Activated CD8-positive, alpha-beta memory T cell treated with anti-CD3 and anti-CD28 coated beads, Interleukin-2, amount 10 ng/mL, durations not matched to agents 7 days and 5 days (primary cell): ENCODE results near the gene EYA3. TPM values are rescaled to one million over a fixed set of nuclear protein-coding genes. Genes with fewer than 3 reads are reported as not detected.

Experiments used
- ATAC-seq: fragments of 150-1000 bp; cut with Tn5 transposase; one replicate; pipeline ENCODE4 v1.10.0; 2021; ENCODE audit warnings: moderate library complexity
- CTCF ChIA-PET: fragments of 350-600 bp; sonication (Branson Sonifier 250); formaldehyde crosslinking; loops from one replicate; lab custom pipeline; 2021; ENCODE audit warnings: antibody characterized with exemption; lab: Charles Lee
- DNase-seq: peaks from one replicate; pipeline ENCODE4 v3.0.0-alpha.2; 2020
- H3K27ac Mint-ChIP-seq: one replicate; pipeline ENCODE4 v1.8.0; 2021; ENCODE audit warnings: mild to moderate bottlenecking, mixed read lengths
- H3K27me3 Mint-ChIP-seq: one replicate; pipeline ENCODE4 v1.8.0; 2021; ENCODE audit warnings: mixed read lengths
- H3K36me3 Mint-ChIP-seq: one replicate; pipeline ENCODE4 v1.8.0; 2021; ENCODE audit warnings: mild to moderate bottlenecking, mixed read lengths
- H3K4me1 Mint-ChIP-seq: one replicate; pipeline ENCODE4 v1.8.0; 2021; ENCODE audit warnings: mixed read lengths
- H3K4me3 Mint-ChIP-seq: one replicate; pipeline ENCODE4 v1.8.0; 2021; ENCODE audit warnings: mild to moderate bottlenecking, moderate library complexity, mixed read lengths
- H3K9me3 Mint-ChIP-seq: one replicate; pipeline ENCODE4 v1.8.0; 2022; ENCODE audit warnings: low read depth, mixed read lengths
- total RNA-seq, 2 experiments: library from RNA; stranded (reverse); gene quantifications; one replicate each; pipeline ENCODE4 v1.2.3, GENCODE V29; 2021

EYA3 gene
- total RNA-seq, 2 experiments from 2014 or later, result 33.2 to 33.4 TPM

DNA sequence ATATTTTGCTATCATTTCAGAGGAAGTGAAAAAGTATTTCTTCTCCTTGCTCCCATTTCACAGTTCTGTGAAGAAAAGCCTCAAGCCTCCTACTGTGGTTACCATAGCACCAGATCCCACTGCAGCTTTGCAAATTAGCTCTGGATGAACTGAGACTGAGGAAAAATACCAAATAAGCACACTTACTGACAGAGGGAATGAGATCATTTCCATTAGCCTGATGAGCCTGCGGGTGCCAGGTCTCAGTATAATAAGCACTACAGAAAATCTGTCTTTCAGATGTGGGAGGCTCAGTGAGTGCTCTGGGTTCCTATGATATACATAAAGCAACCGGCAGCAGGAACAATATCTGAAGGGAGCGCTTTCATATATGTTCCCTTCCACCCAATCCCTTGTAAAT is 107.3 kb downstream of the EYA3 start:
- CTCF ChIA-PET, result interaction anchor here (0.9 to 6.5 kb wide), 9 partner anchors 11 to 123 kb away, joined by 3 to 59 read pairs (median 9); partner anchors contain the start of gene XKR8
- no peaks in the 10 kb centered on the region for H3K27me3 Mint-ChIP-seq
- no peak overlapping the region for H3K27ac Mint-ChIP-seq
- H3K9me3 Mint-ChIP-seq, result no peaks in the 10 kb centered on the region
- ATAC-seq (no peak), DNase-seq (peak; percentile 21)
- peaks cover 8% of the 10 kb centered on the region for H3K36me3 Mint-ChIP-seq
- H3K4me1 Mint-ChIP-seq, result peaks cover 4% of the 10 kb centered on the region
- no peak overlapping the region for H3K4me3 Mint-ChIP-seq

GRCh38 chr1:27980216-27980845 is 108.1 kb downstream of the EYA3 start:
- Mint-ChIP-seq H3K4me3 (no peak overlapping the region), H3K27ac (no peak overlapping the region), H3K27me3 (no peaks in the 10 kb centered on the region), H3K9me3 (no peaks in the 10 kb centered on the region), H3K4me1 (peaks cover 4% of the 10 kb centered on the region), H3K36me3 (peaks cover 10% of the 10 kb centered on the region)
- ATAC-seq, result no peak
- DNase-seq, result no peak
- CTCF ChIA-PET, result interaction anchor here (0.5 to 6.5 kb wide), 21 partner anchors 8 to 255 kb away, joined by 3 to 59 read pairs (median 4); partner anchors contain the start of genes FAM76A, PTAFR, THEMIS2 and XKR8

DNA sequence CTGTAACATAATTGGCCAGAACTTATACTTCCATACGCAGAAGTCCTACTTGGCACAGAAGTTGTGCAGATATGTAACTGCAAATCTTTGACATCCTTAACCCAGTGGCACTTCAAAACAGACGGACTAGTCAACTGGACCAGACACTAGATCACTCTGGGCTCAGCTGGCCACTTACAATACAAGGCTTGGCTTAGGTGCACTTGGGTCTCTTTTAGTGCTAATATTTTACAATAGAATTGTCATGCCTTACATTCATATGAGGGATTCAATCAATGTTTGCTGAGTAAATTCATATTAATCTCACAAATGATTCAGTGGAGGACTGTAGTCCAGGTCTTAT is 108.6 kb downstream of the EYA3 start:
- peak; percentile 23 for DNase-seq
- peaks cover 10% of the 10 kb centered on the region for H3K36me3 Mint-ChIP-seq
- H3K27ac Mint-ChIP-seq, result no peak overlapping the region
- CTCF ChIA-PET, result interaction anchor here (0.5 to 6.5 kb wide), 21 partner anchors 9 to 254 kb away, joined by 3 to 59 read pairs (median 4); partner anchors contain the start of genes FAM76A, PTAFR, THEMIS2 and XKR8
- peaks cover 4% of the 10 kb centered on the region for H3K4me1 Mint-ChIP-seq
- H3K9me3 Mint-ChIP-seq, result no peaks in the 10 kb centered on the region
- no peak overlapping the region for H3K4me3 Mint-ChIP-seq
- no peak for ATAC-seq
- no peaks in the 10 kb centered on the region for H3K27me3 Mint-ChIP-seq

DNA sequence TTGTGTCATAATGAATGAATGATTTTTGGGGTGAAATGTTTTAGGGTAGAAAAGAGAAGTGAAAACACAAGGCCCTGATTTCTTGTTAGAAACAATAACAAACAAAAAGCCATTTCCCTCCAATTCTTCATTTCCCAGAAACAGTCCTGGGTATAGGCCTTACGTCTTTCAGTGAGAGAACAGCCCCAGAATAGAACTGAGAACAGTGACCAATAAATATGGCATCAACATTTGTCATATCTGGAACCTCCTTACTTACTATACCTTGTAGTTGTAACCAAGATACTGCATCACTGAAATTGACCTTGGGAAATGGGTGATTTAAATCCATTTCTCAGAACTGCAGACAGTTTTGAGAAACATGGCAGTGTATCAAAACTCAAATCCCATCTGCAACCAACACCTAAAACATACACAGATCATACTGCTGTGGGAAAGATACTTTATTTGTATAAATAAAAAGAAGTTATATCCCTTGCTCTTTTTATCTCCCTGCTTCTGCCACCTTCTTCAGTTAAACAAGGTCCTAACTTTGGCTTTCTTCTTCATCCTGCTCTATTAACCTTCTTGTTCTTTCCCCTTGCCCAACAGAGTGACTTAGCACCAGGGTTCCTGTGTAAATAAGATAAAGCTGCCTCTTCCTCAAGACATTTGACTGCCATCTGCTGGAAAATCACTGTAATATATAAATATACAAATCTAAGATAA is 109.1 kb downstream of the EYA3 start:
- ATAC-seq (peak; percentile 73), DNase-seq (no peak)
- Mint-ChIP-seq H3K9me3 (no peaks in the 10 kb centered on the region), H3K4me1 (peaks cover 4% of the 10 kb centered on the region), H3K4me3 (no peak overlapping the region), H3K27ac (no peak overlapping the region), H3K36me3 (peaks cover 10% of the 10 kb centered on the region), H3K27me3 (no peaks in the 10 kb centered on the region)
- CTCF ChIA-PET, result interaction anchor here (1.0 to 6.5 kb wide), 19 partner anchors 9 to 254 kb away, joined by 3 to 59 read pairs (median 4); partner anchors contain the start of genes FAM76A, THEMIS2 and XKR8

DNA sequence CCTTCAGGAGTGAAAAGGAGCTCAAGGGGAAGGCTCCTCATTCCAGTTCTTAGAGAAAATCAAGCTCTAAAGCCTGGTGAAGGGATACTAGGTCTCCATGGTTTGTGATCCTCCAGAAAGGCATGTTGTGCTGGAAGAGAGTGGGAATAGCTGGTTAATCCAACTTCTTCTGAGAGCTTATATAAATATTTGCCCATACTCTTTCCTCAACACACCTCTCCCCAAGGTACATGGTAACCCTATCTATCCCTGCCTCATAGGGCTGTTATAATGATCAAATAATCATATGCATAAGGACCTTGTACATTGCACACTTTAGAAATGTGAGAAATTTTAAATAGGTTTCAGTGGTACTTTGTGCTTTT is 114.0 kb downstream of the EYA3 start:
- Mint-ChIP-seq H3K27ac (no peak overlapping the region), H3K4me3 (no peak overlapping the region), H3K36me3 (peaks cover 10% of the 10 kb centered on the region), H3K27me3 (no peaks in the 10 kb centered on the region), H3K9me3 (no peaks in the 10 kb centered on the region), H3K4me1 (peaks cover 5% of the 10 kb centered on the region)
- CTCF ChIA-PET, result interaction anchor here (1.3 to 2.5 kb wide), 2 partner anchors 15 to 116 kb away, joined by 3 to 9 read pairs; partner anchors contain the start of gene XKR8
- DNase-seq (no peak), ATAC-seq (no peak)

DNA sequence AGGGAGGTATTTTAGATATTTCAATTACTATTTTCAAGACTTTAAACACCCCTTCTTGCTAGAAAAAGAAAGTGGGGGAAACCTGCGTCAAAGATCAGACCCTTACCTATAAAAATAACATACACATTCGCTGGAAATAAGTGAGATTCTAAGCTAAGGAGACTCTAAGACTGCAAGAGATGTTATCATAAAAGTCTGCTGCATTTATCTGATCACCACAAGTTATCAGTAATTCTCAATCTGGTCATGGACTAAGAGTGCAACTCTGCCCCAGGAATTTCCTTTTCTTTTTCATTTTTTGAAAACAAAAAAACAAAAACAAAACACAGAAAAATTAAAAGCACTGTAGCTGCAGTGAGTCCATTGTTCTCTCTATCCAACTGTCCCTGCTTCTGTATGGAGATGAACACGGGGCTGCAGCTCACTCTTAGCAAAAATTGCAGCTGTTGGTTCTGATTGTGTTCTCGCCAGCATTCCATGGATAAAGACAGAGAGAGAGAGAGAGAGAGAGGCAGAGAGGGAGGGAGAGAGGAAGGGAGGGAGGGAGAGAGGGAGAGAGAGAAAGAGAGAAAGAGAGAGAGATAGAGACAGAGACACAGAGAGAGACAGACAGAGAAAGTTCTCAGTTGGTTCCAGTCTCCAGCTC is 114.5 kb downstream of the EYA3 start:
- DNase-seq, result no peak
- H3K36me3 Mint-ChIP-seq, result peaks cover 10% of the 10 kb centered on the region
- H3K9me3 Mint-ChIP-seq, result no peaks in the 10 kb centered on the region
- CTCF ChIA-PET, result interaction anchor here (1.3 to 2.5 kb wide), 2 partner anchors 15 to 116 kb away, joined by 3 to 9 read pairs; partner anchors contain the start of gene XKR8
- H3K4me1 Mint-ChIP-seq, result peaks cover 7% of the 10 kb centered on the region
- H3K27me3 Mint-ChIP-seq, result no peaks in the 10 kb centered on the region
- H3K4me3 Mint-ChIP-seq, result no peak overlapping the region
- H3K27ac Mint-ChIP-seq, result peak overlapping the region; percentile 1
- ATAC-seq, result no peak

- ATAC-seq, result no peak
Measured at GRCh38 chr1:27972141-27972540, 116.3 kb downstream of the EYA3 start.

DNA sequence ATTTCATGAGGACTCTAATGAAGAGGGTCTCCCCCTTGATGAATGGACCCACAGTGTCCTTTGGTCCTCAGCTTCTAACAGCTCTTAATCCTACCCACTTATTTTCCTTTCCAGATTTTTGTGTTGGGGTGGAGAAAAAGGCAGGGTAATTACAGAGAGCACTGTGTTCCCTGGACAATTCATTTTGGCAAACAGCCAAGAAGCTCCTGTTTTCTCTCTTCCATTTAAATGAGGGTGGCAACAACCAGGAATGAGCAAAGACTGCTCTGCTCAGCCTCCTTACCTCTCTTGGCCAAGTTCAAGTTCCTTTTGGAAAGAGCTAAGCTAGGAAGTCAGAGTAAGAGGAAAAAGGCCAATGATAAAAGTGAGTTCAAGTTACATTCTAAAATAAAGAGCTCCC is 116.7 kb downstream of the EYA3 start:
- H3K27me3 Mint-ChIP-seq, result no peaks in the 10 kb centered on the region
- peaks cover 13% of the 10 kb centered on the region for H3K36me3 Mint-ChIP-seq
- H3K4me3 Mint-ChIP-seq, result no peak overlapping the region
- H3K9me3 Mint-ChIP-seq, result no peaks in the 10 kb centered on the region
- ATAC-seq, result no peak
- no peak overlapping the region for H3K27ac Mint-ChIP-seq
- DNase-seq, result no peak
- CTCF ChIA-PET, result interaction anchor here (0.6 to 2.2 kb wide), 4 partner anchors 13 to 817 kb away, joined by 3 to 6 read pairs (median 4); partner anchors contain the start of gene SLC9A1
- H3K4me1 Mint-ChIP-seq, result peaks cover 14% of the 10 kb centered on the region

More at GRCh38 chr1:27972141-27972540, 116.3 kb downstream of the EYA3 start:
- no peaks in the 10 kb centered on the region for H3K9me3 Mint-ChIP-seq
- no peaks in the 10 kb centered on the region for H3K27me3 Mint-ChIP-seq
- no peak for DNase-seq
- CTCF ChIA-PET, result interaction anchor here (0.6 to 2.2 kb wide), 4 partner anchors 13 to 817 kb away, joined by 3 to 6 read pairs (median 4); partner anchors contain the start of gene SLC9A1
- peaks cover 14% of the 10 kb centered on the region for H3K4me1 Mint-ChIP-seq
- H3K4me3 Mint-ChIP-seq, result no peak overlapping the region
- H3K36me3 Mint-ChIP-seq, result peaks cover 15% of the 10 kb centered on the region
- H3K27ac Mint-ChIP-seq, result no peak overlapping the region

- H3K4me1 Mint-ChIP-seq, result peaks cover 14% of the 10 kb centered on the region
- no peaks in the 10 kb centered on the region for H3K9me3 Mint-ChIP-seq
- no peaks in the 10 kb centered on the region for H3K27me3 Mint-ChIP-seq
- H3K4me3 Mint-ChIP-seq, result no peak overlapping the region
- H3K36me3 Mint-ChIP-seq, result peaks cover 13% of the 10 kb centered on the region
- H3K27ac Mint-ChIP-seq, result no peak overlapping the region
- CTCF ChIA-PET, result interaction anchor here (0.6 to 2.2 kb wide), 2 partner anchors 37 to 113 kb away, joined by 3 to 6 read pairs; no protein-coding TSS in a partner anchor
- ATAC-seq, result no peak
- no peak for DNase-seq
Measured at GRCh38 chr1:27970401-27970800, 118.0 kb downstream of the EYA3 start.

GRCh38 chr1:27968692-27969091 is 119.7 kb downstream of the EYA3 start:
- CTCF ChIA-PET, result interaction anchor here (1.1 to 2.8 kb wide), 2 partner anchors 11 to 28 kb away, joined by 3 to 10 read pairs; no protein-coding TSS in a partner anchor
- peaks cover 17% of the 10 kb centered on the region for H3K4me1 Mint-ChIP-seq
- H3K27ac Mint-ChIP-seq, result peak overlapping the region; percentile 53
- ATAC-seq (no peak), DNase-seq (no peak)
- no peaks in the 10 kb centered on the region for H3K27me3 Mint-ChIP-seq
- H3K4me3 Mint-ChIP-seq, result no peak overlapping the region
- peaks cover 13% of the 10 kb centered on the region for H3K36me3 Mint-ChIP-seq
- H3K9me3 Mint-ChIP-seq, result no peaks in the 10 kb centered on the region

- H3K27ac Mint-ChIP-seq, result peak overlapping the region; percentile 53
- H3K4me1 Mint-ChIP-seq, result peaks cover 22% of the 10 kb centered on the region
- no peak for DNase-seq
- no peaks in the 10 kb centered on the region for H3K9me3 Mint-ChIP-seq
- H3K4me3 Mint-ChIP-seq, result no peak overlapping the region
- peaks cover 13% of the 10 kb centered on the region for H3K36me3 Mint-ChIP-seq
- CTCF ChIA-PET, result interaction anchor here (0.6 to 2.8 kb wide), 4 partner anchors 12 to 79 kb away, joined by 3 to 10 read pairs (median 4); no protein-coding TSS in a partner anchor
- no peaks in the 10 kb centered on the region for H3K27me3 Mint-ChIP-seq
- ATAC-seq, result no peak
Measured at GRCh38 chr1:27967884-27968466, 120.4 kb downstream of the EYA3 start.

DNA sequence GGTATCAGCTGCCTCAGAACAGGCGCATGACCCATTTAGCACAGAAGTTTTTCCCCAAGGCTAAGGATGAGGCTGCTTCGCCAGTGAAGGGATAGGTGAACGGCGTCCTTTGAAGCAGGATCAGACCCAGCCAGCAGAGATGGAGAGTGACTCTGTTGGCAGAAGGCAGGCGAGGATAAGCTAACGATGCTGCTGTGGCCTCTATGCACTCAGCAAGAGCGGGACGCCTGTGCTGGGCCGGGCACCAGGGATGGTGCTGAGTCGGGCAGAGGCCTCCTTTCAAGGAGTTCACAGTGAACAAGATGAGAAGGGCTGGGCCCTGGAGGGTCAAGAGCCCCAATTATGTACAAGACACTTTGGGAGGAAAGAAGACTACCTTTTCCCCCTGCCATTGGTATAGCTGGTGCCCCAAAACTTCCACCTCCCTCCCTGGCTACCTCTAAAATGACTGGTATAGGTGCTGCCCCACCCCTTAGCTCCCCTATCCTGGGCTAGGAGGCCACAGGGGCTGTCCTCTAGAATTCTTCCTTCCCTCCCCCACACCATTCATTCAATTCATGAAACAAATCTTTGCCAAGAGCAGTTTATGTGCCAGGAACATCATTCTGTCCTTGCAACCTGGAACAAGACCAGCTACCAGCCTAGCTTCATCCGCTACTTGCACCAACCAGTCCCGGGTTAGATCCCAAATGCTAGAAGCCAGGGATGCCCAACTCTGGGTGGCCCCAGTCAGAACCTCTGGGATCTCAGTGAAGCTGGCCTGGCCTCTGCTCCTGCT is 121.1 kb downstream of the EYA3 start:
- peaks cover 22% of the 10 kb centered on the region for H3K4me1 Mint-ChIP-seq
- CTCF ChIA-PET, result interaction anchor here (1.0 to 2.8 kb wide), 3 partner anchors 12 to 27 kb away, joined by 3 to 10 read pairs (median 3); no protein-coding TSS in a partner anchor
- no peak for ATAC-seq
- no peak for DNase-seq
- no peaks in the 10 kb centered on the region for H3K27me3 Mint-ChIP-seq
- H3K36me3 Mint-ChIP-seq, result peaks cover 14% of the 10 kb centered on the region
- H3K9me3 Mint-ChIP-seq, result no peaks in the 10 kb centered on the region
- no peak overlapping the region for H3K4me3 Mint-ChIP-seq
- H3K27ac Mint-ChIP-seq, result no peak overlapping the region
